ENCODE data around the gene RNF150. TPM values are rescaled to one million over a fixed set of nuclear protein-coding genes. Genes with fewer than 3 reads are reported as not detected.

RNF150 gene
- total and polyA plus RNA-seq, 2 of the 8 experiments (the other 6 are each of a cell fraction or from before 2014, with no cell fraction given): 3.4 to 4.8 TPM

- H3K9ac ChIP-seq (replicated peaks in 1 of 4; ENCODE audit: extremely low read depth in 1 of 4, low read depth in 3 of 4, low read length in 3 of 4): no peak overlapping the region
- no peaks in the 10 kb centered on the region for H4K20me1 ChIP-seq (replicated peaks in 1 of 2; ENCODE audit: control insufficient read depth in 1 of 2, insufficient read depth in 2 of 2, low read length in 2 of 2)
- H4K91ac ChIP-seq (replicated peaks; ENCODE audit: insufficient read length, low read length): no peak overlapping the region
- H3K36me3 ChIP-seq (ENCODE audit: control insufficient read depth in 2 of 4, insufficient read depth in 4 of 4, low read length in 3 of 4): no peaks in the 10 kb centered on the region
- no peaks in the 10 kb centered on the region for H3K23me2 ChIP-seq (ENCODE audit: low read depth, low read length)
- no peak for FAIRE-seq
- H2AK5ac ChIP-seq (ENCODE audit: low read depth, low read length): no peak overlapping the region
- DNase-seq (ENCODE audit: low read depth in 1 of 2, low spot score in 2 of 2): no peak
- H3K56ac ChIP-seq (replicated peaks; ENCODE audit: insufficient read length, low read depth, low read length): no peak overlapping the region
- H4K5ac ChIP-seq (ENCODE audit: insufficient read length, low read depth, low read length): no peak overlapping the region
- no peaks in the 10 kb centered on the region for H3K9me3 ChIP-seq (ENCODE audit: insufficient read depth in 2 of 2, low read depth in 1 of 2, low read length in 1 of 2)
- ChIA-PET CTCF (ENCODE audit: partially characterized antibody) (no interaction called here), POLR2A (ENCODE audit: partially characterized antibody) (no interaction called here)
- H3K14ac ChIP-seq (ENCODE audit: insufficient read length): no peak overlapping the region
- H3K27me3 ChIP-seq (replicated peaks in 1 of 4; ENCODE audit: control insufficient read depth in 3 of 4, extremely low read depth in 1 of 4, insufficient read depth in 3 of 4, low read length in 3 of 4): no peaks in the 10 kb centered on the region
- H2BK120ac ChIP-seq (replicated peaks; ENCODE audit: low read depth, low read length): no peak overlapping the region
- H2BK12ac ChIP-seq (ENCODE audit: low read depth, low read length): no peak overlapping the region
- H3K4ac ChIP-seq (replicated peaks; ENCODE audit: insufficient read length, low read depth, low read length): no peak overlapping the region
- H3K27ac ChIP-seq (ENCODE audit: low read depth, low read length): no peak overlapping the region
- H4K8ac ChIP-seq (ENCODE audit: extremely low read depth, insufficient read depth, low read length): no peak overlapping the region
- H3K79me1 ChIP-seq (ENCODE audit: low read depth, low read length): no peaks in the 10 kb centered on the region
- no peak overlapping the region for H3K4me3 ChIP-seq (ENCODE audit: extremely low read depth in 1 of 4, insufficient read depth in 2 of 4, low read depth in 3 of 4, low read length in 4 of 4)
- 92% methylated on average over 2 of the region's 2 CpGs; no CpG with 5 or more reads in 1 of the 2 experiments for WGBS, 2 experiments (ENCODE audit: extremely low coverage in 1 of 2, insufficient coverage in 1 of 2, insufficient read length in 1 of 2, insufficient replicate concordance in 2 of 2, low coverage in 1 of 2, low lambda C conversion rate in 2 of 2, missing lambda C conversion rate in 1 of 2)
- H2BK20ac ChIP-seq (ENCODE audit: low read length): no peak overlapping the region
- H3K18ac ChIP-seq (ENCODE audit: extremely low read depth, low read length): no peak overlapping the region
- no peak overlapping the region for H2BK15ac ChIP-seq (ENCODE audit: low read length)
- H3K79me2 ChIP-seq (ENCODE audit: control insufficient read depth in 1 of 2, insufficient read depth in 2 of 2, low read length in 2 of 2): no peaks in the 10 kb centered on the region
- H2BK5ac ChIP-seq (ENCODE audit: low read depth, low read length): no peak overlapping the region
- H3K23ac ChIP-seq (ENCODE audit: insufficient read length): no peak overlapping the region
- peaks cover 0 to 6% (median 0%) of the 10 kb centered on the region in 4 experiments; a peak in 2 of 7 replicates for H3K4me1 ChIP-seq (replicated peaks in 1 of 4; ENCODE audit: control insufficient read depth in 3 of 4, insufficient read depth in 4 of 4, low read length in 3 of 4)
- H3K4me2 ChIP-seq (ENCODE audit: insufficient read depth in 1 of 2, low read depth in 2 of 2, low read length in 2 of 2): no peak overlapping the region
- no peak overlapping the region for H2AFZ ChIP-seq (ENCODE audit: low read length)
- TF ChIP-seq SRF (IDR thresholded peaks at IDR 0.05; ENCODE audit: low read depth, low read length) (no peak), HDAC6 (IDR thresholded peaks at IDR 0.05; ENCODE audit: low read depth, low read length) (no peak), CHD2 (IDR thresholded peaks at IDR 0.05; ENCODE audit: low read length) (no peak), POU5F1 (IDR thresholded peaks at IDR 0.05; ENCODE audit: low read depth, low read length) (no peak), SP4 (IDR thresholded peaks at IDR 0.05; ENCODE audit: low read length) (no peak), SUZ12 (IDR thresholded peaks at IDR 0.05; ENCODE audit: low read length) (no peak)
Measured at GRCh38 chr4:141118381-141118780, 14.9 kb downstream of the RNF150 start.

Measured in H1 (cell line).